Measurements from ENCODE around the gene MDC1. TPM values are rescaled to one million over a fixed set of nuclear protein-coding genes. Genes with fewer than 3 reads are reported as not detected.

MDC1 gene
- total RNA-seq, 1 experiment from 2014 or later: 95.9 TPM

- Mint-ChIP-seq H3K27me3 (ENCODE audit: low read depth) (no peaks in the 10 kb centered on the region), H3K4me1 (peaks cover 43% of the 10 kb centered on the region), H3K9me3 (no peaks in the 10 kb centered on the region), H3K36me3 (peaks cover 19% of the 10 kb centered on the region), H3K4me3 (peak overlapping the region; percentile 61; the same call in 1 of the 2 replicates), H3K27ac (peak overlapping the region; percentile 37)
- ChIA-PET CTCF (interaction anchor here (0.7 to 9.7 kb wide), 24 partner anchors 8 to 407 kb away, joined by 3 to 131 read pairs (median 5); partner anchors contain the start of genes C6orf136, GTF2H4, MDC1 and NRM), POLR2A (interaction anchor here (0.6 to 2.3 kb wide), 5 partner anchors 11 to 611 kb away, joined by 3 to 10 read pairs (median 6); partner anchors contain the start of genes MDC1 and NRM)
- ATAC-seq (no peak), DNase-seq (ENCODE audit: low spot score) (no peak)
- TF ChIP-seq PREB (CRISPR knock-in tag; IDR thresholded peaks at IDR 0.05; ENCODE audit: borderline replicate concordance): no peak
- no peak for TF ChIP-seq MLX (CRISPR knock-in tag; IDR thresholded peaks at IDR 0.05)
- no peak for TF ChIP-seq OVOL2 (CRISPR knock-in tag; IDR thresholded peaks at IDR 0.05; ENCODE audit: borderline replicate concordance)
- no peak for TF ChIP-seq USF2 (CRISPR knock-in tag; IDR thresholded peaks at IDR 0.05)
- no peak for TF ChIP-seq ATF2 (CRISPR knock-in tag; IDR thresholded peaks at IDR 0.05; ENCODE audit: borderline replicate concordance, low read depth)
- no peak for TF ChIP-seq ZBTB43 (CRISPR knock-in tag; IDR thresholded peaks at IDR 0.05)
- no peak for TF ChIP-seq CTCF (IDR thresholded peaks at IDR 0.05)
- TF ChIP-seq NFATC4 (CRISPR knock-in tag; IDR thresholded peaks at IDR 0.05): no peak
- no peak for TF ChIP-seq PRDM15 (CRISPR knock-in tag; IDR thresholded peaks at IDR 0.05)
Observed at GRCh38 chr6:30679765-30680535, 37.1 kb downstream of the MDC1 start.
